ENCODE results near the gene MPP2. TPM values are rescaled to one million over a fixed set of nuclear protein-coding genes. Genes with fewer than 3 reads are reported as not detected.
"Not testable (repeated sequence)": the region's sequence is repeated elsewhere in the genome, so short reads cannot be mapped to it uniquely, and the experiment has no call there.

Gene MPP2
- total RNA-seq, 3 donors from 2014 or later (not counting 1 experiment from before 2014, with no cell fraction given): 0.75 to 2.0 (median 0.85) TPM

DNA sequence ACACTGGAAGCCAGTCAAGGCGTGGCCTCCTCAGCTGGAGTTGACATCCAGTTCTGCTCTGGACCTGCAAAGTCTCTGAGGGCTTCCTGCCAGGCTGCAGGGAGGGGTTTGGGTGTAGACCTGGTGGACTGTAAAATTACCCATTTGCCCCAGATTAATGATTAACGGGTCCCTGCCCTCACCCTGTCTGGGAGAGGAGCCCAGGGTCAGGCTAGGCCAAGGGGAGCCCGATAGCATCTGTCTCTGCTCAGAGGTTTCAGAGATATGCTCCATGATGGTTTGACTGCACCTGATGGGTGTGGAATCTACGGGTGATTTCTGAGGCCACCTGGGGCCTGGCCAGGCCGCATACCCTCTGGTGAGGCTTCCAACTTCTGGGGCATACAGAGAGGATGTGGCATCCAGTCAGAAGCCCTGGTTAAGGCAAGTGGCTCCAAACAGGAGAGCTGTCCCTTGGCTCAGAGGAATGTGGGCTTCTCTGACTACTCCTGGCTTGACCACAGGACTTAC, 23.8 kb upstream of the MPP2 start:
- Histone ChIP-seq H3K4me1 (ENCODE audit: control insufficient read depth, insufficient read depth, low read length) (peaks cover 15% of the 10 kb centered on the region), H3K27me3 (ENCODE audit: control insufficient read depth, insufficient read depth, low read length) (peaks cover 10% of the 10 kb centered on the region), H3K9me3 (ENCODE audit: control insufficient read depth, insufficient read depth, low read length) (peaks cover 4% of the 10 kb centered on the region), H3K27ac (ENCODE audit: low read length) (no peak overlapping the region), H3K4me3 (ENCODE audit: low read length) (no peak overlapping the region), H3K36me3 (ENCODE audit: control insufficient read depth, insufficient read depth, low read length) (no peaks in the 10 kb centered on the region)
- DNase-seq (no peak), ATAC-seq (no peak)
- H3K4me1 Mint-ChIP-seq: peaks cover 13 to 14% of the 10 kb centered on the region in 2 donors
- no peak overlapping the region for H3K27ac Mint-ChIP-seq
- intact Hi-C loops (cut with micrococcal nuclease): no loop called here
- H3K4me3 Mint-ChIP-seq: no peak overlapping the region
- no peaks in the 10 kb centered on the region for H3K36me3 Mint-ChIP-seq
- H3K27me3 Mint-ChIP-seq (ENCODE audit: low read depth in 2 of 2): peaks cover 6 to 7% of the 10 kb centered on the region in 2 donors
- 90% methylated on average over 5 of the region's 5 CpGs for WGBS (ENCODE audit: insufficient coverage)
- no peaks in the 10 kb centered on the region for H3K9me3 Mint-ChIP-seq
- TF ChIP-seq, protein P1, sequence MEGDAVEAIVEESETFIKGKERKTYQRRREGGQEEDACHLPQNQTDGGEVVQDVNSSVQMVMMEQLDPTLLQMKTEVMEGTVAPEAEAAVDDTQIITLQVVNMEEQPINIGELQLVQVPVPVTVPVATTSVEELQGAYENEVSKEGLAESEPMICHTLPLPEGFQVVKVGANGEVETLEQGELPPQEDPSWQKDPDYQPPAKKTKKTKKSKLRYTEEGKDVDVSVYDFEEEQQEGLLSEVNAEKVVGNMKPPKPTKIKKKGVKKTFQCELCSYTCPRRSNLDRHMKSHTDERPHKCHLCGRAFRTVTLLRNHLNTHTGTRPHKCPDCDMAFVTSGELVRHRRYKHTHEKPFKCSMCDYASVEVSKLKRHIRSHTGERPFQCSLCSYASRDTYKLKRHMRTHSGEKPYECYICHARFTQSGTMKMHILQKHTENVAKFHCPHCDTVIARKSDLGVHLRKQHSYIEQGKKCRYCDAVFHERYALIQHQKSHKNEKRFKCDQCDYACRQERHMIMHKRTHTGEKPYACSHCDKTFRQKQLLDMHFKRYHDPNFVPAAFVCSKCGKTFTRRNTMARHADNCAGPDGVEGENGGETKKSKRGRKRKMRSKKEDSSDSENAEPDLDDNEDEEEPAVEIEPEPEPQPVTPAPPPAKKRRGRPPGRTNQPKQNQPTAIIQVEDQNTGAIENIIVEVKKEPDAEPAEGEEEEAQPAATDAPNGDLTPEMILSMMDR (IDR thresholded peaks at IDR 0.05): no peak

DNA sequence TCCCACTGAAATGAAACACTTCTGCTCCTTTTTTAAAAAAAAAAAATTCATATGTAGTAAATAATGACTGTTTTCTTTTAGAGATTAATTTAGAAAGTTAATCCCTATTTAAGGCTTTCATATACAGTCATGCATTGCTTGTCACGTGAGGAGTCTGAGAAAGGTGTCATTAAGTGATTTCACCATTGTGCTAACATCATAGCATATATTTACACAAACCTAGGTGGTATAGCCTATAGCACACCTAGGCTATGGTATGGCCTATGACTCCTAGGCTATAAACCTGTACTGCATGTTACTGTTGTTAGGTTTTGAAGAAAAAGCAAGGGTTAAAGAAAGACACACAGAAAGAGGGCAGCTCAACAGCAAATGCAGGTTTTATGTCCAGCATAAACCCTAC, 21.3 kb upstream of the MPP2 start:
- Histone ChIP-seq H3K27ac (ENCODE audit: low read length) (no peak overlapping the region), H3K4me1 (ENCODE audit: control insufficient read depth, insufficient read depth, low read length) (peaks cover 15% of the 10 kb centered on the region), H3K27me3 (ENCODE audit: control insufficient read depth, insufficient read depth, low read length) (peaks cover 10% of the 10 kb centered on the region), H3K4me3 (ENCODE audit: low read length) (no peak overlapping the region), H3K36me3 (ENCODE audit: control insufficient read depth, insufficient read depth, low read length) (no peaks in the 10 kb centered on the region), H3K9me3 (ENCODE audit: control insufficient read depth, insufficient read depth, low read length) (peaks cover 4% of the 10 kb centered on the region)
- Mint-ChIP-seq H3K4me3 (no peak overlapping the region), H3K4me1 (peaks cover 13 to 14% of the 10 kb centered on the region in 2 donors), H3K36me3 (no peaks in the 10 kb centered on the region), H3K27me3 (ENCODE audit: low read depth in 2 of 2) (peaks cover 10 to 19% of the 10 kb centered on the region in 2 donors), H3K27ac (no peak overlapping the region), H3K9me3 (no peaks in the 10 kb centered on the region)
- DNase-seq (no peak), ATAC-seq (no peak)
- TF ChIP-seq, protein P1 (IDR thresholded peaks at IDR 0.05): no peak
- WGBS (ENCODE audit: insufficient coverage): no CpG with 5 or more reads among the region's 1 CpG
- intact Hi-C loops (cut with micrococcal nuclease): no loop called here

DNA sequence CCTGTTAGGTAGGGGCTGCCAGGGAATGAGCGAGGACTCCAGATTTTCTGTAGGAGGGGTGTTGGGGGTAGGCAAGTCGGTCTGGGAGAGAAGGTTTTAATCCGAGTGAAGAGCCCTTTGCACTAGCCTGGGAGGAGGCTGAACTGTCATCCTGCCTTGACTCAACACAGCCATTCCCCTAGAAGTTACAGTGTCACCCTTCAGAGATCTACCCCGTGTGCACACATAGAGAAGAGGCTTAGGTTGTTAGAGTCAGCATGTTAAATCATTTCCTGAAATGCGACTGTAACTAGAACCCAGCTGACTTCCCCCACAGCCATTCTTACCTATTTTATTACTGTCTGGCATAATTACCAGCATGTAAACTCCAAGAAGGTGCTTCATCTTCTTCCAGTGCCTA, 20.6 kb upstream of the MPP2 start:
- H3K27me3 ChIP-seq (ENCODE audit: control insufficient read depth, insufficient read depth, low read length); H3K9me3 ChIP-seq (ENCODE audit: control insufficient read depth, insufficient read depth, low read length); H3K27ac ChIP-seq (ENCODE audit: low read length); H3K36me3 ChIP-seq (ENCODE audit: control insufficient read depth, insufficient read depth, low read length); H3K9me3 Mint-ChIP-seq; H3K4me3 ChIP-seq (ENCODE audit: low read length); H3K36me3 Mint-ChIP-seq; intact Hi-C loops (cut with micrococcal nuclease): not testable (repeated sequence)
- peak overlapping the region; percentile 87 for H3K4me3 Mint-ChIP-seq
- ATAC-seq (peak in 2 of 3 donors; percentile 52 to 64), DNase-seq (peak in 1 of 2 donors; percentile 43)
- peaks cover 10 to 23% of the 10 kb centered on the region in 2 donors for H3K27me3 Mint-ChIP-seq (ENCODE audit: low read depth in 2 of 2)
- peak overlapping the region; percentile 8 to 74 for H3K27ac Mint-ChIP-seq
- peaks cover 13 to 14% of the 10 kb centered on the region in 2 donors for H3K4me1 Mint-ChIP-seq
- WGBS (ENCODE audit: insufficient coverage): 7% methylated on average over 2 of the region's 5 CpGs
- H3K4me1 ChIP-seq (ENCODE audit: control insufficient read depth, insufficient read depth, low read length): peaks cover 15% of the 10 kb centered on the region

DNA sequence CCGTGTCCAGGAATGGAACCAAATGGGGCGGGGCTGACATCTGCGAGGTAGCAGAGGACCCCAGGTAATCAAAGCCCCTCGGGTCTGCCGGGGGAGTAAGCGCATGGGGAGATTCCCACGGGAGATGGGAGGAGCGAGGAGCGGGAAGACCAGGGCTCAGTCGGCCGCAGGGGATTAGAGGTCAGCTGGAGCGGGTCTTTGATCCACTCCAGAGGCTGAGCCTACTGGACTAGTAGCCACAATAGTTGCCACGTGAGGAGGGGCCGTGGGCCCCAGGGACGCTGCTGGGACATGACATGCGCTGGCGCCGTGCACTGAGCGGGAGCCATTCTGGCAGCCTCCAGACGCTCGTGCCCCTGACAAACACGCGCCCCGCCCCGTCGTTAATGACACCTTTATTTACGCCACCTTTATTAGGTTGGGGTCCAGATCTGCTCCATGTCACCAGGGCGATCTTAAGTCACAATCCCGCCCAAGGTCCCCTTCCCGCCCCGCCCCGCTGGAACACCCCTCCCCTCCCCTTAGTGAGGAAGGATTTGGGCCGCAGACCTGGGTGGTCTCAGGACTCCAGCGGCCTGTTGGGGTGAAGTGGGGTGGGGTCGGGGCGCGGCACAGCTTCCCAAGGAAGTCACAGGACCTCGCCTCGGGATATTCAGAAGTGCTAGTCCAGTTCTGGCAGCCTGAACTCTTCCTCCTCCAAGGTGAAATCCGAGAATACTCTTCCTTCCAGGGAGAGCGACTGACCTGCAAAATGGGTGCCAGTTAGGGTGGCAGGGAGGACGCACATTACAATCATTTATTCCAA, 19.9 kb upstream of the MPP2 start:
- Histone ChIP-seq H3K27me3 (ENCODE audit: control insufficient read depth, insufficient read depth, low read length) (peaks cover 10% of the 10 kb centered on the region), H3K27ac (ENCODE audit: low read length) (no peak overlapping the region), H3K36me3 (ENCODE audit: control insufficient read depth, insufficient read depth, low read length) (no peaks in the 10 kb centered on the region), H3K4me3 (ENCODE audit: low read length) (no peak overlapping the region), H3K4me1 (ENCODE audit: control insufficient read depth, insufficient read depth, low read length) (peaks cover 15% of the 10 kb centered on the region), H3K9me3 (ENCODE audit: control insufficient read depth, insufficient read depth, low read length) (peaks cover 4% of the 10 kb centered on the region)
- H3K27ac Mint-ChIP-seq: peak overlapping the region; percentile 34 to 74
- peaks cover 13 to 14% of the 10 kb centered on the region in 2 donors for H3K4me1 Mint-ChIP-seq
- no peaks in the 10 kb centered on the region for H3K9me3 Mint-ChIP-seq
- H3K36me3 Mint-ChIP-seq: no peaks in the 10 kb centered on the region
- peak overlapping the region; percentile 87 for H3K4me3 Mint-ChIP-seq
- TF ChIP-seq, protein P1 (IDR thresholded peaks at IDR 0.05): no peak
- peaks cover 13 to 23% of the 10 kb centered on the region in 2 donors for H3K27me3 Mint-ChIP-seq (ENCODE audit: low read depth in 2 of 2)
- DNase-seq (peak in 1 of 2 donors; percentile 41), ATAC-seq (peak in 2 of 3 donors; percentile 47 to 61)
- 10% methylated on average over 35 of the region's 42 CpGs for WGBS (ENCODE audit: insufficient coverage)
- intact Hi-C loops (cut with micrococcal nuclease): no loop called here

Data from natural killer cell (primary cell).